WTC11 (cell line): ENCODE results near the gene DBH. TPM values are rescaled to one million over a fixed set of nuclear protein-coding genes. Genes with fewer than 3 reads are reported as not detected.

Experiments used
- ATAC-seq: fragments of 200-7000 bp; cut with Tn5 transposase; 2 replicates; pipeline ENCODE4 v1.10.0; 2021; ENCODE audit warnings: mild to moderate bottlenecking, moderate library complexity
- CTCF ChIA-PET: fragments of 300-600 bp; sonication (Branson Sonifier 250); formaldehyde crosslinking; loops from one replicate; lab custom pipeline; 2021; ENCODE audit warnings: antibody characterized with exemption; lab: Charles Lee
- POLR2A ChIA-PET: fragments of 350-600 bp; sonication (Branson Sonifier 250); formaldehyde crosslinking; loops from one replicate; lab custom pipeline; 2021; ENCODE audit warnings: antibody characterized with exemption; lab: Charles Lee
- DNase-seq: peaks from one replicate; pipeline ENCODE4 v3.0.0; 2021; ENCODE audit warnings: low spot score
- H3K27ac Mint-ChIP-seq: 2 replicates; pipeline ENCODE4 v1.8.0; 2021; ENCODE audit warnings: mixed read lengths
- H3K27me3 Mint-ChIP-seq: 2 replicates; pipeline ENCODE4 v1.8.0; 2021; ENCODE audit warnings: low read depth, mild to moderate bottlenecking, moderate library complexity, mixed read lengths
- H3K36me3 Mint-ChIP-seq: 2 replicates; pipeline ENCODE4 v1.8.0; 2021; ENCODE audit warnings: mixed read lengths
- H3K4me1 Mint-ChIP-seq: 2 replicates; pipeline ENCODE4 v1.8.0; 2022; ENCODE audit warnings: mixed read lengths
- H3K4me3 Mint-ChIP-seq: 2 replicates; pipeline ENCODE4 v1.8.0; 2021; ENCODE audit warnings: mild to moderate bottlenecking, moderate library complexity, mixed read lengths
- H3K9me3 Mint-ChIP-seq: 2 replicates; pipeline ENCODE4 v1.8.0; 2021; ENCODE audit warnings: mixed read lengths
- ATF3 ChIP-seq: sonication (generic); formaldehyde crosslinking; conservative IDR thresholded peaks from 2 replicates; pipeline ENCODE4 v1.8.1; 2022; ENCODE audit warnings: mild to moderate bottlenecking, missing genetic modification reagents
- ATF6 ChIP-seq: sonication (generic); formaldehyde crosslinking; IDR thresholded peaks from 2 replicates; pipeline ENCODE4 v1.8.1; 2023; ENCODE audit warnings: mild to moderate bottlenecking, missing genetic modification reagents
- CDX4 ChIP-seq: fragments of 250-450 bp; sonication (Bioruptor Pico); IDR thresholded peaks from 2 replicates; pipeline ENCODE4 v1.9.0; 2021; ENCODE audit warnings: moderate library complexity, mild to moderate bottlenecking, inconsistent platforms, borderline replicate concordance
- CREB1 ChIP-seq: sonication (generic); formaldehyde crosslinking; IDR thresholded peaks from 2 replicates; pipeline ENCODE4 v1.8.0; 2023; ENCODE audit warnings: mild to moderate bottlenecking, missing genetic modification reagents
- EMX1 ChIP-seq: fragments of 250-450 bp; sonication (Bioruptor Pico); IDR thresholded peaks from 2 replicates; pipeline ENCODE4 v1.8.0; 2021; ENCODE audit warnings: mild to moderate bottlenecking
- HMGXB4 ChIP-seq: sonication (generic); formaldehyde crosslinking; IDR thresholded peaks from 2 replicates; pipeline ENCODE4 v1.8.1; 2023; ENCODE audit warnings: mild to moderate bottlenecking, moderate library complexity, missing genetic modification reagents
- IRF2 ChIP-seq: sonication (generic); formaldehyde crosslinking; IDR thresholded peaks from 2 replicates; pipeline ENCODE4 v1.8.0; 2022; ENCODE audit warnings: low read depth, missing genetic modification reagents, borderline replicate concordance
- MYBL2 ChIP-seq: sonication (generic); formaldehyde crosslinking; IDR thresholded peaks from 2 replicates; pipeline ENCODE4 v1.8.1; 2023; ENCODE audit warnings: mild to moderate bottlenecking, moderate library complexity, missing genetic modification reagents
- NFATC4 ChIP-seq: fragments of 250-450 bp; sonication (Bioruptor Pico); IDR thresholded peaks from 2 replicates; pipeline ENCODE4 v1.9.0; 2021; ENCODE audit warnings: mild to moderate bottlenecking
- PRDM15 ChIP-seq: sonication (generic); formaldehyde crosslinking; IDR thresholded peaks from 2 replicates; pipeline ENCODE4 v1.8.0; 2022; ENCODE audit warnings: missing genetic modification reagents
- RELA ChIP-seq: sonication (generic); formaldehyde crosslinking; IDR thresholded peaks from 2 replicates; pipeline ENCODE4 v1.8.1; 2022; ENCODE audit warnings: missing genetic modification reagents, mild to moderate bottlenecking, borderline replicate concordance
- TCF7 ChIP-seq: sonication (generic); formaldehyde crosslinking; IDR thresholded peaks from 2 replicates; pipeline ENCODE4 v1.8.0; 2022; ENCODE audit warnings: mild to moderate bottlenecking, low read depth, missing genetic modification reagents, moderate library complexity
- USF2 ChIP-seq: sonication (generic); formaldehyde crosslinking; IDR thresholded peaks from 2 replicates; pipeline ENCODE4 v1.8.1; 2023; ENCODE audit warnings: mild to moderate bottlenecking, missing genetic modification reagents, moderate library complexity
- ZBTB21 ChIP-seq: sonication (generic); formaldehyde crosslinking; IDR thresholded peaks from 2 replicates; pipeline ENCODE4 v1.8.1; 2023; ENCODE audit warnings: mild to moderate bottlenecking, missing genetic modification reagents, borderline replicate concordance
- ZNF138 ChIP-seq: sonication (generic); formaldehyde crosslinking; conservative IDR thresholded peaks from 2 replicates; pipeline ENCODE4 v1.8.1; 2022; ENCODE audit warnings: mild to moderate bottlenecking, moderate library complexity, missing genetic modification reagents
- ZNF232 ChIP-seq: sonication (generic); formaldehyde crosslinking; IDR thresholded peaks from 2 replicates; pipeline ENCODE4 v1.8.0; 2022; ENCODE audit warnings: mild to moderate bottlenecking, missing genetic modification reagents
- ZNF263 ChIP-seq: sonication (generic); formaldehyde crosslinking; IDR thresholded peaks from 2 replicates; pipeline ENCODE4 v1.8.1; 2022; ENCODE audit warnings: low read depth, mild to moderate bottlenecking, moderate library complexity, missing genetic modification reagents
- ZNF317 ChIP-seq: sonication (generic); formaldehyde crosslinking; IDR thresholded peaks from 2 replicates; pipeline ENCODE4 v1.8.1; 2023; ENCODE audit warnings: low read depth, mild to moderate bottlenecking, moderate library complexity, missing genetic modification reagents, borderline replicate concordance
- total RNA-seq: library from RNA; stranded (reverse); gene quantifications from 3 replicates; pipeline ENCODE4 v1.2.3, GENCODE V29; 2021

DBH gene
- total RNA-seq, 1 experiment from 2014 or later: 0.24 TPM

- TF ChIP-seq PRDM15 (CRISPR knock-in tag) (no peak), IRF2 (CRISPR knock-in tag) (no peak), ZNF138 (CRISPR knock-in tag) (no peak), NFATC4 (no peak), ATF3 (CRISPR knock-in tag) (no peak), ZBTB21 (CRISPR knock-in tag) (no peak), USF2 (no peak), TCF7 (CRISPR knock-in tag) (no peak), HMGXB4 (no peak)
Measured at GRCh38 chr9:133614056-133614455, 22.1 kb upstream of the DBH start (continued).

GRCh38 chr9:133614678-133615077 is 21.5 kb upstream of the DBH start:
- H3K4me3 Mint-ChIP-seq: no peak overlapping the region
- ATAC-seq (no peak), DNase-seq (no peak)
- ChIA-PET CTCF (interaction anchor here (1.1 to 1.4 kb wide), 2 partner anchors 11 to 128 kb away, joined by 3 read pairs; no protein-coding TSS in a partner anchor), POLR2A (no interaction called here)
- peaks cover 14% of the 10 kb centered on the region for H3K27me3 Mint-ChIP-seq
- peaks cover 3% of the 10 kb centered on the region; the same call in 1 of the 2 replicates for H3K4me1 Mint-ChIP-seq
- no peak for TF ChIP-seq CDX4 (CRISPR knock-in tag)
- TF ChIP-seq CREB1: no peak
- TF ChIP-seq EMX1 (CRISPR knock-in tag): no peak
- TF ChIP-seq ZNF317 (CRISPR knock-in tag): no peak
- no peak for TF ChIP-seq ZNF232
- TF ChIP-seq RELA (CRISPR knock-in tag): no peak
- no peak for TF ChIP-seq ZNF263 (CRISPR knock-in tag)
- no peak for TF ChIP-seq ATF6
- no peak for TF ChIP-seq MYBL2 (CRISPR knock-in tag)
- H3K27ac Mint-ChIP-seq: no peak overlapping the region
- no peaks in the 10 kb centered on the region for H3K36me3 Mint-ChIP-seq
- H3K9me3 Mint-ChIP-seq: no peaks in the 10 kb centered on the region
